A673 (cell line): ENCODE results near the gene ASIC3. TPM values are rescaled to one million over a fixed set of nuclear protein-coding genes. Genes with fewer than 3 reads are reported as not detected.
A peak's percentile ranks its signal among the peaks of the same experiment; 100 is the strongest.

Experiments used
- BruUV-seq: library from RNA; stranded (reverse); fragments of 400-500 nt; replicated peaks from 2 replicates; lab custom pipeline; 2021; lab: Mats Ljungman, UMichigan
- CTCF ChIA-PET: fragments of 300-600 bp; sonication (Branson Sonifier 250); formaldehyde crosslinking; loops from one replicate; lab custom pipeline; 2022; ENCODE audit warnings: antibody characterized with exemption; lab: Charles Lee
- POLR2A ChIA-PET: fragments of 300-600 bp; sonication (Branson Sonifier 250); formaldehyde crosslinking; loops from one replicate; lab custom pipeline; 2022; ENCODE audit warnings: antibody characterized with exemption; ENCODE audit not compliant: low non-redundant PET; lab: Charles Lee
- DNase-seq: peaks from one replicate; pipeline ENCODE4 v3.0.0-alpha.2; 2015; ENCODE audit warnings: low spot score
- H3K27ac ChIP-seq: fragments of 200-600 bp; sonication (generic); 2 replicates; pipeline ENCODE4 v1.5.1; 2016; ENCODE audit warnings: mixed run types, low read depth, mild to moderate bottlenecking, mixed read lengths, antibody characterized with exemption, low read length; ENCODE audit not compliant: poor library complexity, severe bottlenecking
- H3K27me3 ChIP-seq: fragments of 200-600 bp; sonication (generic); replicated peaks from 2 replicates; pipeline ENCODE4 v1.6.1; 2017; ENCODE audit warnings: mixed run types, low read depth, mild to moderate bottlenecking, mixed read lengths, antibody characterized with exemption, low read length; ENCODE audit not compliant: insufficient read depth, poor library complexity
- H3K36me3 ChIP-seq: fragments of 200-600 bp; sonication (generic); 2 replicates; pipeline ENCODE4 v1.6.1; 2016; ENCODE audit warnings: mixed run types, mild to moderate bottlenecking, mixed read lengths, antibody characterized with exemption, low read length; ENCODE audit not compliant: insufficient read depth, poor library complexity, severe bottlenecking
- H3K4me1 ChIP-seq: fragments of 200-600 bp; sonication (generic); 2 replicates; pipeline ENCODE4 v1.6.1; 2017; ENCODE audit warnings: mixed run types, mild to moderate bottlenecking, mixed read lengths, antibody characterized with exemption, low read length; ENCODE audit not compliant: insufficient read depth, poor library complexity, severe bottlenecking
- H3K4me3 ChIP-seq: fragments of 200-600 bp; sonication (generic); 2 replicates; pipeline ENCODE4 v1.5.1; 2016; ENCODE audit warnings: low read depth, mixed run types, mild to moderate bottlenecking, mixed read lengths, low read length; ENCODE audit not compliant: poor library complexity, severe bottlenecking
- H3K9me3 ChIP-seq: fragments of 200-600 bp; sonication (generic); 2 replicates; pipeline ENCODE4 v1.6.1; 2016; ENCODE audit warnings: mixed run types, low read depth, mild to moderate bottlenecking, mixed read lengths, antibody characterized with exemption, low read length; ENCODE audit not compliant: poor library complexity, severe bottlenecking
- CTCF ChIP-seq: fragments of 300-800, 200-600 bp; sonication (generic); conservative IDR thresholded peaks from 2 replicates; pipeline ENCODE4 v1.5.1; 2017; ENCODE audit warnings: low read depth, mild to moderate bottlenecking, antibody characterized with exemption, low read length, moderate library complexity, mixed read lengths
- EZH2 ChIP-seq: fragments of 200-600 bp; sonication (generic); IDR thresholded peaks from 2 replicates; pipeline ENCODE4 v1.6.1; 2017; ENCODE audit warnings: borderline replicate concordance, low read depth, mild to moderate bottlenecking, mixed read lengths, antibody characterized with exemption, low read length; ENCODE audit not compliant: poor library complexity, severe bottlenecking
- intact Hi-C: fragments of 100-400 bp; cut with micrococcal nuclease; formaldehyde crosslinking; loops from one replicate; pipeline ENCODE4 v1.10.0; 2022; ENCODE audit not compliant: unreplicated experiment
- total RNA-seq: library from RNA; stranded (reverse); gene quantifications from 2 replicates; pipeline ENCODE4 v1.2.3, GENCODE V29; 2021

ASIC3 gene
- total RNA-seq, 1 experiment from 2014 or later = 4.5 TPM

- peaks cover 19% of the 10 kb centered on the region for H3K4me1 ChIP-seq
- CTCF ChIA-PET = interaction anchor here (0.5 to 1.4 kb wide), 6 partner anchors 10 to 719 kb away, joined by 3 to 7 read pairs (median 4); partner anchors contain the start of gene ABCB8
- peak overlapping the region; percentile 36 for H3K4me3 ChIP-seq
- BruUV-seq = no TSS peak
- intact Hi-C loops = no loop called here
- peak; percentile 78 for DNase-seq
- POLR2A ChIA-PET = interaction anchor here (0.5 kb wide), 1 partner anchor 736 kb away, joined by 3 read pairs; no protein-coding TSS in a partner anchor
- no peaks in the 10 kb centered on the region for H3K36me3 ChIP-seq
- H3K9me3 ChIP-seq = no peaks in the 10 kb centered on the region
- no peak overlapping the region for H3K27ac ChIP-seq
- H3K27me3 ChIP-seq = peaks cover 6% of the 10 kb centered on the region
- TF ChIP-seq EZH2 = no peak
- peak; percentile 100 for TF ChIP-seq CTCF
These were observed 30.3 kb upstream of the ASIC3 start for GRCh38 chr7:151017953-151018420.

- DNase-seq = peak; percentile 60
- ChIA-PET CTCF (interaction anchor here (0.5 to 1.4 kb wide), 6 partner anchors 10 to 120 kb away, joined by 3 to 7 read pairs (median 3); partner anchors contain the start of gene ABCB8), POLR2A (interaction anchor here (0.6 kb wide), 1 partner anchor 74 kb away, joined by 4 read pairs; no protein-coding TSS in a partner anchor)
- H3K4me1 ChIP-seq = peaks cover 14% of the 10 kb centered on the region
- no TSS peak for BruUV-seq
- H3K27ac ChIP-seq = no peak overlapping the region
- intact Hi-C loops = no loop called here
- TF ChIP-seq EZH2 (no peak), CTCF (no peak; the same call in 1 of the 2 replicates)
- no peaks in the 10 kb centered on the region for H3K36me3 ChIP-seq
- H3K9me3 ChIP-seq = no peaks in the 10 kb centered on the region
- H3K4me3 ChIP-seq = peak overlapping the region; percentile 36
- H3K27me3 ChIP-seq = peaks cover 6% of the 10 kb centered on the region
These were observed 29.8 kb upstream of the ASIC3 start for GRCh38 chr7:151018421-151019129.

GRCh38 chr7:151019130-151019447 lies 29.2 kb upstream of the ASIC3 start:
- Histone ChIP-seq H3K36me3 (no peaks in the 10 kb centered on the region), H3K4me1 (peaks cover 10% of the 10 kb centered on the region), H3K4me3 (peak overlapping the region; percentile 36), H3K9me3 (no peaks in the 10 kb centered on the region), H3K27me3 (peaks cover 6% of the 10 kb centered on the region), H3K27ac (no peak overlapping the region)
- no TSS peak for BruUV-seq
- intact Hi-C loops = no loop called here
- CTCF ChIA-PET = interaction anchor here (0.6 to 1.4 kb wide), 6 partner anchors 8 to 121 kb away, joined by 3 to 7 read pairs (median 3); partner anchors contain the start of gene ABCB8
- POLR2A ChIA-PET = no interaction called here
- TF ChIP-seq CTCF (no peak), EZH2 (no peak)
- no peak for DNase-seq
